Fibroblast of lung (primary cell): ENCODE results near the gene GRID1. TPM values are rescaled to one million over a fixed set of nuclear protein-coding genes. Genes with fewer than 3 reads are reported as not detected.
"Not testable (repeated sequence)": the region's sequence is repeated elsewhere in the genome, so short reads cannot be mapped to it uniquely, and the experiment has no call there.

Experiments used
- DNase-seq, 2 donors: peaks; one replicate each; pipeline versions ENCODE4 v3.0.0 to v3.0.0-alpha.2; 2010; ENCODE audit warnings: low read depth in 2 of 2
- H2AFZ ChIP-seq: 2 replicates; pipeline ENCODE4 v1.5.1; 2012; ENCODE audit warnings: low read length, control low read depth, inconsistent platforms
- H3K27ac ChIP-seq: 2 replicates; pipeline ENCODE4 v1.5.1; 2011; ENCODE audit warnings: low read length, control low read depth; ENCODE audit not compliant: insufficient read depth
- H3K27me3 ChIP-seq: 2 replicates; pipeline ENCODE4 v1.5.1; 2011; ENCODE audit warnings: mild to moderate bottlenecking, low read length; ENCODE audit not compliant: control insufficient read depth, insufficient read depth
- H3K36me3 ChIP-seq: 2 replicates; pipeline ENCODE4 v1.5.1; 2011; ENCODE audit warnings: low read length; ENCODE audit not compliant: control insufficient read depth, insufficient read depth
- H3K4me1 ChIP-seq: 2 replicates; pipeline ENCODE4 v1.5.1; 2011; ENCODE audit warnings: low read length; ENCODE audit not compliant: control insufficient read depth, insufficient read depth; ENCODE audit errors: extremely low read depth
- H3K4me2 ChIP-seq: 2 replicates; pipeline ENCODE4 v1.5.1; 2011; ENCODE audit warnings: low read length, control low read depth; ENCODE audit not compliant: insufficient read depth; ENCODE audit errors: extremely low read depth
- H3K4me3 ChIP-seq, 4 experiments: fragments of 200-600 bp in 1 of 4; sonication (generic) in 1 of 4; replicated peaks in 1 of 4; 2 replicates each; pipeline ENCODE4 v1.5.1; 2011 to 2016; ENCODE audit warnings: low read length in 4 of 4, low read depth in 3 of 4, mild to moderate bottlenecking in 3 of 4, control low read depth in 2 of 4, inconsistent platforms in 1 of 4, mixed read lengths in 1 of 4; ENCODE audit not compliant: insufficient read depth in 1 of 4; ENCODE audit errors: control extremely low read depth in 1 of 4
- H3K79me2 ChIP-seq: 2 replicates; pipeline ENCODE4 v1.5.1; 2012; ENCODE audit warnings: mild to moderate bottlenecking, low read length, inconsistent platforms; ENCODE audit not compliant: control insufficient read depth, insufficient read depth
- H3K9ac ChIP-seq: 2 replicates; pipeline ENCODE4 v1.5.1; 2011; ENCODE audit warnings: mild to moderate bottlenecking, low read length, control low read depth; ENCODE audit not compliant: insufficient read depth
- H3K9me3 ChIP-seq: 2 replicates; pipeline ENCODE4 v1.5.1; 2012; ENCODE audit warnings: low read depth, low read length; ENCODE audit not compliant: control insufficient read depth, insufficient read depth
- H4K20me1 ChIP-seq: 2 replicates; pipeline ENCODE4 v1.5.1; 2011; ENCODE audit warnings: low read length; ENCODE audit not compliant: control insufficient read depth, insufficient read depth; ENCODE audit errors: extremely low read depth
- EZH2 ChIP-seq: IDR thresholded peaks from 2 replicates; pipeline ENCODE4 v1.5.1; 2012; ENCODE audit warnings: low read length, control low read depth, mild to moderate bottlenecking; ENCODE audit errors: missing control alignments
- polyA plus RNA-seq, 2 donors: library from polyadenylated mRNA; depleted of rRNA in 1 of 2; stranded (reverse) in 1 of 2; unstranded in 1 of 2; fragments of >200 nt; gene quantifications; 2 replicates each; pipeline ENCODE4 v1.2.1, GENCODE V29; 2011 to 2012; ENCODE audit warnings: missing spikeins in 1 of 2
- total RNA-seq: library from RNA; depleted of rRNA; stranded (reverse); fragments of >200 nt; gene quantifications from 2 replicates; pipeline ENCODE4 v1.2.1, GENCODE V29; 2014
- TF ChIP-seq, protein P1 (sequence below), 2 donors: IDR thresholded peaks in 1 of 2; conservative IDR thresholded peaks in 1 of 2; 1 replicate in 1 of 2; 2 replicates in 1 of 2; pipeline ENCODE4 v1.5.1; 2011 to 2012; ENCODE audit warnings: low read length in 2 of 2, control low read depth in 1 of 2, inconsistent platforms in 1 of 2, low read depth in 1 of 2, mild to moderate bottlenecking in 1 of 2

GRID1 gene
- total and polyA plus RNA-seq, 2 donors (not counting 1 experiment from before 2014, with no cell fraction given): 0.03 to 0.33 TPM

DNA sequence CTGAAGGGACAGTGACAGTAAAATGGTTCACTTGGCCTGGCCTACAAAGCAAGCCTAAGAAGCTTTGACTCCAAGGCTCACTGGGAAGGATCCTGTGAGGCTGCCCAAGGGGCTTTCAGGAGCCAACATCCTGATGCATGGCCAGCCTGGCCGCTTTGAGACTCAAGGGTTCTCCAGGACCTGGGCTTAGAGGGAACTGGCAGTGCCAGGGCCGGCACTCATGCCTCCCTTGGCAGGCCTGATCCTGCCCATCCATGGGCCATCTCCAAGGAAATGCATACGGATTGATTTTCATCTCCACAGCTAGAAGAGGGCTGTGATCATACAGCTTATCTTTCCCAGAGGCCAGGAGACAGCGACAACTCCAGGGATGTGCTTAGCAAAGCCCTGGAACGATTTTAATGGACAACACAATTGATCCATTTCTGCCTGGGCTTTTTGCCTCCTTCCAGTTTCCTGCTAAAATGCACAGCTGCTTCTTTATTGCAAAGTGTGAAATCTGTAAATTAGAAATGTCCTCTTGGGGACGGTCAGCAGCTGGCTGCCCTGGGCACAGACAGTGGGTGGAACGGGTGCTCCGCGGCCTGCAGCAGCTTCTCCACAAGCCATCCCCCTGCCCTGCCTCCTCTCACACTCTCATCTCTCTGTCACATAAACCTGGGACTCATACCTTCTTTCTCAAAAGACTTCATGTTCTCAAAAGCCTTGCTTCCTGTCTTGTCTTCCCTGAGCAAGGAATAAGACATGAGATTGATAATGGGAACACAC lies 288.5 kb downstream of the GRID1 start:
- Histone ChIP-seq H3K79me2 (no peaks in the 10 kb centered on the region), H3K27me3 (no peaks in the 10 kb centered on the region), H4K20me1 (no peaks in the 10 kb centered on the region), H3K36me3 (no peaks in the 10 kb centered on the region), H3K4me3 (no peak overlapping the region), H3K27ac (no peak overlapping the region), H2AFZ (no peak overlapping the region), H3K9ac (no peak overlapping the region), H3K4me2 (no peak overlapping the region), H3K4me1 (no peaks in the 10 kb centered on the region), H3K9me3 (no peaks in the 10 kb centered on the region)
- no peak for DNase-seq
- TF ChIP-seq EZH2: no peak
- TF ChIP-seq, protein P1, sequence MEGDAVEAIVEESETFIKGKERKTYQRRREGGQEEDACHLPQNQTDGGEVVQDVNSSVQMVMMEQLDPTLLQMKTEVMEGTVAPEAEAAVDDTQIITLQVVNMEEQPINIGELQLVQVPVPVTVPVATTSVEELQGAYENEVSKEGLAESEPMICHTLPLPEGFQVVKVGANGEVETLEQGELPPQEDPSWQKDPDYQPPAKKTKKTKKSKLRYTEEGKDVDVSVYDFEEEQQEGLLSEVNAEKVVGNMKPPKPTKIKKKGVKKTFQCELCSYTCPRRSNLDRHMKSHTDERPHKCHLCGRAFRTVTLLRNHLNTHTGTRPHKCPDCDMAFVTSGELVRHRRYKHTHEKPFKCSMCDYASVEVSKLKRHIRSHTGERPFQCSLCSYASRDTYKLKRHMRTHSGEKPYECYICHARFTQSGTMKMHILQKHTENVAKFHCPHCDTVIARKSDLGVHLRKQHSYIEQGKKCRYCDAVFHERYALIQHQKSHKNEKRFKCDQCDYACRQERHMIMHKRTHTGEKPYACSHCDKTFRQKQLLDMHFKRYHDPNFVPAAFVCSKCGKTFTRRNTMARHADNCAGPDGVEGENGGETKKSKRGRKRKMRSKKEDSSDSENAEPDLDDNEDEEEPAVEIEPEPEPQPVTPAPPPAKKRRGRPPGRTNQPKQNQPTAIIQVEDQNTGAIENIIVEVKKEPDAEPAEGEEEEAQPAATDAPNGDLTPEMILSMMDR (conservative IDR thresholded peaks at IDR 0.05 in 1 of 2, IDR thresholded peaks at IDR 0.05 in 1 of 2; ENCODE audit: low read depth in 1 of 2, low read length in 2 of 2): no peak

- no peaks in the 10 kb centered on the region for H3K9me3 ChIP-seq
- no peak overlapping the region for H3K4me3 ChIP-seq
- no peaks in the 10 kb centered on the region for H3K79me2 ChIP-seq
- H3K9ac ChIP-seq: no peak overlapping the region
- H3K27me3 ChIP-seq: no peaks in the 10 kb centered on the region
- H3K4me2 ChIP-seq: no peak overlapping the region
- no peak overlapping the region for H2AFZ ChIP-seq
- no peaks in the 10 kb centered on the region for H3K36me3 ChIP-seq
- DNase-seq: no peak
- no peaks in the 10 kb centered on the region for H3K4me1 ChIP-seq
- TF ChIP-seq, protein P1 (conservative IDR thresholded peaks at IDR 0.05 in 1 of 2, IDR thresholded peaks at IDR 0.05 in 1 of 2; ENCODE audit: low read depth in 1 of 2, low read length in 2 of 2): no peak
- no peak for TF ChIP-seq EZH2
- H4K20me1 ChIP-seq: no peaks in the 10 kb centered on the region
- no peak overlapping the region for H3K27ac ChIP-seq
Measured at GRCh38 chr10:86077271-86077670, 289.3 kb downstream of the GRID1 start.

- H3K79me2 ChIP-seq, H3K9ac ChIP-seq, H3K27ac ChIP-seq, H2AFZ ChIP-seq, H3K36me3 ChIP-seq, H3K4me2 ChIP-seq, H3K27me3 ChIP-seq, H3K4me3 ChIP-seq, H3K9me3 ChIP-seq, H3K4me1 ChIP-seq, DNase-seq, H4K20me1 ChIP-seq: not testable (repeated sequence)
Measured at GRCh38 chr10:86076497-86076896, 290.1 kb downstream of the GRID1 start.
